Spleen (tissue), 7 donors: ENCODE measurements around the gene PYDC2.
"Not testable (repeated sequence)": the region's sequence is repeated elsewhere in the genome, so short reads cannot be mapped to it uniquely, and the experiment has no call there.

Source experiments
- POLR2AphosphoS5 ChIP-seq, 3 donors: sonication (generic); formaldehyde crosslinking; IDR thresholded peaks; one replicate each; pipeline ENCODE4 v1.5.1; 2017; ENCODE audit warnings: antibody characterized with exemption in 3 of 3
- TF ChIP-seq, protein P1 (sequence below), 11 experiments: fragments of 200-600 bp in 7 of 11; fragments of 450-650 bp in 4 of 11; sonication (generic) in 4 of 11; IDR thresholded peaks in 8 of 11; conservative IDR thresholded peaks in 3 of 11; 1 replicate in 7 of 11; 2 replicates in 4 of 11; pipeline versions ENCODE4 v1.4.0 to v1.8.0; 2016 to 2021; ENCODE audit warnings: antibody characterized with exemption in 11 of 11, inconsistent platforms in 4 of 11, mild to moderate bottlenecking in 1 of 11
- donor health status: DM: no; HTN: no; CAD: no; lungs with moderate emphysema.
- donor health status: DM: no; HTN: no; CAD: no.
- donor health status: DM: no; HTN: no; CAD: no.

DNA sequence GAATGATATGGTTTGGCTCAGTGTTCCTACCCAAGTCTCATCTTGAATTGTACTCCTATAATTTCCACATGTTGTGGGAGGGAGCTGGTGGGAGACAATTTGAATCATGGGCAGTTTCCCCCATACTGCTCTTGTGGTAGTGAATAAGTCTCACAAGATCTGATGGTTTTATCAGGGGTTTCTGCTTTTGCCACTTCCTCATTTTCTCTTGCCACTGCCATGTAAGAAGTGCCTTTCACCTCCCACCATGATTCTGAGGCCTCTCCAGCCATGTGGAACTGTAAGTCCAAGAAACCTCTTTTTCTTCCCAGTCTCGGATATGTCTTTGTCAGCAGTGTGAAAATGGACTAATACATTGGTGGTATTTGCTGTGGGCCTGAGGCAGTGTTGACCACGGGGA is 23.0 kb downstream of the PYDC2 start:
- TF ChIP-seq, protein P1, sequence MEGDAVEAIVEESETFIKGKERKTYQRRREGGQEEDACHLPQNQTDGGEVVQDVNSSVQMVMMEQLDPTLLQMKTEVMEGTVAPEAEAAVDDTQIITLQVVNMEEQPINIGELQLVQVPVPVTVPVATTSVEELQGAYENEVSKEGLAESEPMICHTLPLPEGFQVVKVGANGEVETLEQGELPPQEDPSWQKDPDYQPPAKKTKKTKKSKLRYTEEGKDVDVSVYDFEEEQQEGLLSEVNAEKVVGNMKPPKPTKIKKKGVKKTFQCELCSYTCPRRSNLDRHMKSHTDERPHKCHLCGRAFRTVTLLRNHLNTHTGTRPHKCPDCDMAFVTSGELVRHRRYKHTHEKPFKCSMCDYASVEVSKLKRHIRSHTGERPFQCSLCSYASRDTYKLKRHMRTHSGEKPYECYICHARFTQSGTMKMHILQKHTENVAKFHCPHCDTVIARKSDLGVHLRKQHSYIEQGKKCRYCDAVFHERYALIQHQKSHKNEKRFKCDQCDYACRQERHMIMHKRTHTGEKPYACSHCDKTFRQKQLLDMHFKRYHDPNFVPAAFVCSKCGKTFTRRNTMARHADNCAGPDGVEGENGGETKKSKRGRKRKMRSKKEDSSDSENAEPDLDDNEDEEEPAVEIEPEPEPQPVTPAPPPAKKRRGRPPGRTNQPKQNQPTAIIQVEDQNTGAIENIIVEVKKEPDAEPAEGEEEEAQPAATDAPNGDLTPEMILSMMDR (IDR thresholded peaks at IDR 0.05 in 8 of 11, conservative IDR thresholded peaks at IDR 0.05 in 3 of 11) = not testable (repeated sequence)
- not testable (repeated sequence) for TF ChIP-seq POLR2AphosphoS5 (IDR thresholded peaks at IDR 0.05)
